Peyer's patch (tissue), 4 donors: ENCODE measurements around the gene LGMN. TPM values are rescaled to one million over a fixed set of nuclear protein-coding genes. Genes with fewer than 3 reads are reported as not detected.

Experiments
- DNase-seq, 3 donors: peaks; one replicate each; pipeline ENCODE4 v3.0.0-alpha.2; 2017 to 2019
- H3K27ac ChIP-seq, 4 donors: fragments of 200-600 bp; sonication (generic); one replicate each; pipeline ENCODE4 v1.5.1; 2016 to 2019
- H3K27me3 ChIP-seq, 2 donors: fragments of 200-600 bp; sonication (generic); one replicate each; pipeline ENCODE4 v1.5.1; 2019
- H3K36me3 ChIP-seq, 3 donors: fragments of 200-600 bp; sonication (generic); one replicate each; pipeline ENCODE4 v1.5.1; 2016 to 2019
- H3K4me1 ChIP-seq, 4 donors: fragments of 200-600 bp; sonication (generic); one replicate each; pipeline ENCODE4 v1.5.1; 2016 to 2019
- H3K4me3 ChIP-seq, 4 donors: fragments of 200-600 bp; sonication (generic); 1 replicate in 3 of 4; 2 replicates in 1 of 4; pipeline ENCODE4 v1.5.1; 2016 to 2019; ENCODE audit warnings: mild to moderate bottlenecking in 1 of 4
- H3K9me3 ChIP-seq, 4 donors: fragments of 200-600 bp; sonication (generic); one replicate each; pipeline ENCODE4 v1.5.1; 2016 to 2019; ENCODE audit warnings: mild to moderate bottlenecking in 1 of 4
- CTCF ChIP-seq, 6 experiments: fragments of 450-650 bp in 4 of 6; fragments of 200-600 bp in 2 of 6; sonication (generic) in 1 of 6; IDR thresholded peaks; one replicate each; pipeline ENCODE4 v1.5.1; 2017 to 2019; ENCODE audit warnings: antibody characterized with exemption in 6 of 6, mild to moderate bottlenecking in 3 of 6, moderate library complexity in 1 of 6
- POLR2A ChIP-seq, 2 donors: fragments of 450-650 bp; IDR thresholded peaks; one replicate each; pipeline ENCODE4 v1.5.1; 2017; ENCODE audit warnings: antibody characterized with exemption in 2 of 2, mild to moderate bottlenecking in 2 of 2, moderate library complexity in 2 of 2
- total RNA-seq, 4 donors: library from RNA; depleted of rRNA; stranded (reverse); fragments of >200 nt; gene quantifications; one replicate each; pipeline ENCODE4 v1.1.0, GENCODE V29; 2016

Gene LGMN
- total RNA-seq, 4 donors from 2014 or later, result 16.5 to 108 (median 82.5) TPM

- Histone ChIP-seq H3K36me3 (peaks cover 0 to 33% (median 0%) of the 10 kb centered on the region in 3 donors), H3K4me1 (peaks cover 0 to 4% (median 0%) of the 10 kb centered on the region in 4 donors), H3K4me3 (no peak overlapping the region), H3K27ac (no peak overlapping the region), H3K27me3 (no peaks in the 10 kb centered on the region), H3K9me3 (no peaks in the 10 kb centered on the region)
- DNase-seq, result no peak
- TF ChIP-seq POLR2A (IDR thresholded peaks at IDR 0.05), result no peak
Measured at GRCh38 chr14:92735344-92735743, 13.1 kb downstream of the LGMN start.

DNA sequence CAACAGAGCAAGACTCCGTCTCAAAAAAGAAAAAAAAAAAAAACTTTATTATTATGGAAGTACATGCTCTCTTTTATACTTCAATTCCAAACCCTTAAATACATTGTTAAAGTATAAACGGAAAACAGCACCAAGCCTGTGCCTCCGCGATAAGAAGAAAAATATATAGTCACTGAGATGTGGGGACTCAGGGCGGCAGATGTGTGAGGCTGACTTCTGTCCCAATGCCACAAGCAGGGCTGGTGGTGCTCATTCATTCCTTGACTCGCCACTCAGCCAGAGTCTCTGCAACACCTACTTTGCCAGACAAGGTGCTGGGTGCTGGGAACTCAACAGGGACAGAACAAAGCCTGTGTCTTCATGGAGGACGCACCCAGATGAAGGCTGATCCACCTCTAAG is 13.8 kb downstream of the LGMN start:
- no peak overlapping the region for H3K4me3 ChIP-seq
- no peaks in the 10 kb centered on the region for H3K9me3 ChIP-seq
- H3K27ac ChIP-seq, result no peak overlapping the region
- TF ChIP-seq CTCF (IDR thresholded peaks at IDR 0.05) (no peak), POLR2A (IDR thresholded peaks at IDR 0.05) (no peak)
- H3K4me1 ChIP-seq, result peaks cover 0 to 4% (median 0%) of the 10 kb centered on the region in 4 donors
- no peaks in the 10 kb centered on the region for H3K27me3 ChIP-seq
- peaks cover 0 to 26% (median 0%) of the 10 kb centered on the region in 3 donors for H3K36me3 ChIP-seq
- no peak for DNase-seq

DNA sequence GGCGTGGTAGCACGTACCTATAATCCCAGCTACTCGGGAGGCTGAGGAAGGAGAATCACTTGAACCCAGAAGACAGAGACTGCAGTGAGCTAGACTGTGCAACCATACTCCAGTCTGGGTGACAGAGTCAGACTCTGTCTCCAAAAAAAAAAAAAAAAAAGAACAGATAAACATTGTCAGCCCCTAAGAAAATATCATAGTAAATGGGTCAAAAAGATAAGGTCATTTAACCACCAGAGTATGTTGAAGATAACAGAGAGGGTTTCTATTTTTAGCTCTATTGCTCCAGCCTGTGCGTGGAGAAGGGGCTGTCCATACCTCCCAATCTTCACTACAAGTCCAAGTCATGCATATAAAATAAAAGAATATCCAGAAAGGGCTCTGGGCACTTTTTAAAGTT is 15.4 kb downstream of the LGMN start:
- no peak for TF ChIP-seq POLR2A (IDR thresholded peaks at IDR 0.05)
- no peak for TF ChIP-seq CTCF (IDR thresholded peaks at IDR 0.05)
- no peaks in the 10 kb centered on the region for H3K9me3 ChIP-seq

DNA sequence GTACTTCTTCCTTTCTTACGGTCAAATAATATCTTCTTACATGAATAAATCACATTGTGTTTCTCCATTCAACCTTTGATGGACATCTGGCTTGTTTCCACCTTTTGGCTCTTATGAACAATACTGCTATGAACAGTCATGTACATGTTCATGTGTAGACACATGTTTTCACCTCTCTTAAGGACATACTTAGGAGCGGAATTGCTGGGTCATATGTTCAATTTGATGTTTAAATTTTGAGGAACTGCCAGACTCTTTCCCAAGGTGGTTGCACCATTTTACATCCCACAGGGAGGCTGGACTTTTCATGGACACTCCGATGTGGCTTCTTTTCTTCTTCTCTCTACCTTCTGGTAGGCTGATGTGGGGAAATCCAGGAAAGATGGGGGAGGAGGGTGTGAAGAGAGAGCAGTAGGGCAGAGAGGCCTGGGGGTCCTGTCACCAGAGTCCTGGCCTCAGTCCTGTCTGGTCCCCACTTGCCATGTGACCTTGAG is 16.8 kb downstream of the LGMN start:
- peaks cover 0 to 4% (median 0%) of the 10 kb centered on the region in 4 donors for H3K4me1 ChIP-seq
- DNase-seq, result no peak

More for the DNA sequence above, 15.4 kb downstream of the LGMN start:
- Histone ChIP-seq H3K4me1 (peaks cover 0 to 4% (median 0%) of the 10 kb centered on the region in 4 donors), H3K36me3 (peaks cover 0 to 26% (median 0%) of the 10 kb centered on the region in 3 donors), H3K4me3 (no peak overlapping the region), H3K27ac (no peak overlapping the region), H3K27me3 (no peaks in the 10 kb centered on the region)
- DNase-seq, result no peak

GRCh38 chr14:92729634-92730358 is 18.6 kb downstream of the LGMN start:
- Histone ChIP-seq H3K4me3 (no peak overlapping the region), H3K27ac (no peak overlapping the region), H3K4me1 (peaks cover 0 to 17% (median 3%) of the 10 kb centered on the region in 4 donors), H3K9me3 (no peaks in the 10 kb centered on the region), H3K27me3 (no peaks in the 10 kb centered on the region), H3K36me3 (peaks cover 0 to 26% (median 0%) of the 10 kb centered on the region in 3 donors)
- no peak for DNase-seq
- TF ChIP-seq POLR2A (IDR thresholded peaks at IDR 0.05), result no peak
- no peak for TF ChIP-seq CTCF (IDR thresholded peaks at IDR 0.05)

More for the DNA sequence above, 16.8 kb downstream of the LGMN start:
- Histone ChIP-seq H3K27me3 (no peaks in the 10 kb centered on the region), H3K36me3 (peaks cover 0 to 26% (median 0%) of the 10 kb centered on the region in 3 donors), H3K9me3 (no peaks in the 10 kb centered on the region), H3K27ac (no peak overlapping the region), H3K4me3 (no peak overlapping the region)
- TF ChIP-seq CTCF (IDR thresholded peaks at IDR 0.05) (no peak), POLR2A (IDR thresholded peaks at IDR 0.05) (no peak)

GRCh38 chr14:92728759-92729364 is 19.6 kb downstream of the LGMN start:
- TF ChIP-seq CTCF (IDR thresholded peaks at IDR 0.05) (no peak), POLR2A (IDR thresholded peaks at IDR 0.05) (no peak)
- H3K27ac ChIP-seq, result no peak overlapping the region
- DNase-seq, result peak in 1 of 3 donors; percentile 76
- peaks cover 0 to 26% (median 0%) of the 10 kb centered on the region in 3 donors for H3K36me3 ChIP-seq
- H3K4me1 ChIP-seq, result peaks cover 0 to 18% (median 3%) of the 10 kb centered on the region in 4 donors
- no peaks in the 10 kb centered on the region for H3K27me3 ChIP-seq
- no peaks in the 10 kb centered on the region for H3K9me3 ChIP-seq
- no peak overlapping the region for H3K4me3 ChIP-seq
